Activated CD4-positive, alpha-beta T cell treated with anti-CD3 and anti-CD28 coated beads for 24 hours (primary cell): ENCODE data around the gene PIGQ.

ENCODE experiments used
- DNase-seq, 2 donors: peaks; one replicate each; pipeline ENCODE4 v3.0.0-alpha.2; 2020; ENCODE audit warnings: low read depth in 2 of 2

Gene PIGQ

DNA sequence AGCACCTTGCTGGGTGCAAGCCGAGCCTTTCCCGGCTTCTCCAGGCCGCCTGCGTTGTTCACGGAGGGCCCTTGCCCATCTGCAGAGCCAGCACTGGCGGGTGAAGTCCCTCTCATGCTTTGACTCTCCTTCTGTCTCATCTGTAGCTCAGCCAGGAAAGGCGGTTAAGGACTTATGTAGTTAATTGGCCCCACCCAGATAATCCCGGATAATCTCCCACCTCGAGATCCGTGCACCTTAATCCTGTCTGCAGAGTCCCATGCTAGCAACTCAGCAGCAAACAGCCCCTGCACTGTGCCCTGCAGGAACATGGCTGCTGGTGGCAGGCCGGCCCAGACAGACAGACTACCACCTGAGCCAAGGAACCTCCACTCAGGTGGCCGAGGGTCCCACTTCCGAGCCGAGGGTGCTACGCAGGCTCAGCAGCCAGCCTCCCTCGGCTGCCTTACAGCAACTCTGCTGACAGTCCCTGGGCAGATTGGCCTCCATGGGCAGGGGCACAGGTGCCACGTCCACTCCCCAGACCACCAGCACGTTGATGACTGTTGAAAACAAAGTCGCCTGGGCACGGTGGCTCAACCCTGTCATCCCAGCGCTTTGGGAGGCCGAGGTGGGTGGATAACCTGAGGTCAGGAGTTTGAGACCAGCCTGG, 37.0 kb downstream of the PIGQ start:
- DNase-seq, result no peak

DNA sequence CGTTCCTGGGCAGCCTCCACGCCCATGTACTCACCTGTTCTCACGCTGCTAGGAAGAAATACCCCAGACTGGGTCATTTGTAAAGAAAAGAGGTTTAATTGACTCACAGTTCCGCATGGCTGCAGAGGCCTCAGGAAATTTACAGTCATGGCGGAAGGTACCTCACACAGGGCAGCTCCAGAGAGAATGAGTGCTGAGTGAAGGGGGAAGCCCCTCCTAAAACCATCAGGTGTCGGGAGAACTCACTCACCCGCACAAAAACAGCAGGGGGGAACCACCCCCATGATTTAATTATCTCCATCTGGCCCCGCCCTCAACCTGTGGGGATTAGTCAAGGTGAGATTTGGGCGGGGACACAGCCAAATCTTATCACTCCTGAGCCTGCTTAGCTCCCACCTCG, 38.3 kb downstream of the PIGQ start:
- peak in 1 of 2 donors; percentile 58 for DNase-seq

DNA sequence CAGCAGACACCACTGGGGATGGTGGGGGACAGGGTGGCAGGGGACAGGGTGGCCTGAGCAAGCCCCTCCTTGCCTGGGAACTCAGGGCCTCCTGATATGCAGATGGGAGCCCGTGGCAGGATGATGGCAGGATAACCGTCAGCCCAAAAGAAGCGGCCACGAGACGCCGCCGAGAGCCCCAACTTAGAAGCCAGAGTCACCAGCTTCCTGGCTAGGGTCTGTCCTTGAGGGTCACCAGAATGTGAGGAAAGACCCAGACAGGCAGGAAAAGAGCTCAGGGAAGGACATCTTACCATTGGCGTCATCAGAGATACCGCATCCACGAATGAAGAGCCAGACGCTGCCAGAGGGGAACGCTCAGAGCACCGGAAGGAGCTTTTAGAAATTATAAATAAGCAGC, 39.5 kb downstream of the PIGQ start:
- DNase-seq, result no peak

DNA sequence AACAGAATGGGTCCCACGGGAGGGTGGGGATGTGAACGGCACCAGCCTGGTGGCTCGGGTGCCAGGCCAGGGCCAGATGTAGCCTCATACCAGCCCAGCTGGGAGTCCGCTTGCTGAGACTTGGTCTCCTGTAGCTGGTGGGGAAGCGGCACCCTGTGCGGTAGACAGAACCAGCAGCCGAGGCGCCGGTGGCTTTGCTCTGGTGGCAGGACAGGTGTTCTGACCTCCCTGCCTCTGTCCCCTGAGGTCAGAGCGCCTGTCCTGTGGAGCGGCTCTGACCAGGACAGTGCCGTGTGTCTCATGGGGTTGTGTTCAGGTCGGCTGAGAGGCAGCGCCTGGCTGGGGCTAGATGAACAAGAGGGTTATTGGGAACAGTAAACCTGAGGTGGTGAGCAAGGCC, 40.2 kb downstream of the PIGQ start:
- no peak for DNase-seq

DNA sequence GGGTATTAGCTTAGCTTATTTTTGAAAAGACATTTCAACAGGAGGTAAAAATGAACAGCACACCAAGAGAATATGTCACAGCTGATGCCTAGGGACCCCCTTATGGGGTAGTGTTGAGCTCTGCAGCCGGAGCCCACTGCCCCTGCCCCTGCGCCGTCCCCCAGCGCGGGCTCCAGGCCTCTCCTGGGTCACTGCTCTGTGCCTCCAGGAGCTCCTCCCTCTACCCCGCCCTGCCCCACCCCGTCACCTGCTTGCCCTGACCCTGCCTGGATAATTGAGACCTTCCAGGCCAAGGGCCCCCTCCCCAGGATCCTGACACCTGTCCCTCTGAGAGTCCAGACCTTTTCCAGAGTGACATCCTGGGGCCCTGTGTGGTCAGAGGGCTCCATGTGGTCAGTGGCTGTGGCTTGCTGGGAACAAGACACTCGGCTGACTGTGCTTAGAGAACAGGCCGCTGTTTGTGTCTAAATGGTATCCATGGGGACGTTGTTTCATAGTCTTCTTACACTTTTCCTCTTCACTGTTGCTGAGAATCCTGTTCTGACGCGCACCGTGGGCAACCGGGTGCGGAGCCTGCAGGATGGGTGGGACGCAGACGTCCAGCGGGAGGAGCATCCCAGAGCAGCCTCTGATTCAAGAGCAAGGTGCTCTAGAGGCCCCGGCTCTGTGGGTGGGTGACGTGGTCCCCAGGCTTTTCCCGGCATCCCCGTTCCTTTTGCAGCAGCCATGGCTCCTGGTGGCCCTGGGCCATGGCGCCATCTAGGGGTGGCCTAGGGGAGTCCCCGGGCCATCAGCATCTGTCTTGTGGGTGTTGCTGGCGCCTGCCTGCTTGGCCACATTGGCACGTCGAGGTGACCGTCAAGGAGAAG, 41.0 kb downstream of the PIGQ start:
- DNase-seq, result peak; percentile 46 to 58

DNA sequence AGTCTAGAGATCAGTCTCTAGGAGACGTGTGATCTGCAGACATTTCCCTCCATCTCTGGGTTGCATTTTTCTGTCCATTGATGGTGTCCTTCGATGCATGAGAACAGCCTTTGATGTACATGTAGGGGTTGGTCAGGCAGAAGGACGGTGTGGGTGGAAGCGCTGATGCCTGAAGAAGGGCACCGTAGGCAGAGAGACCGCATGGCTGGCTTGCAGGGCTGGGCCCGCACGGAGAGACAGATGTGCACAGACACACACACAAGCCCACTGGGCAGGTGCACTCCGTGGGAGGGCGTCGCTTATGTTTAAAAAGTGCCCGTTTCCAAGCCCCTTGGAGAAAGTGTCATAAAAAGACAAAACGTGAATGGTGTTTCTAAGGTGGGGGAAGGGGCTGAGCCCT, 45.4 kb downstream of the PIGQ start:
- no peak for DNase-seq

DNA sequence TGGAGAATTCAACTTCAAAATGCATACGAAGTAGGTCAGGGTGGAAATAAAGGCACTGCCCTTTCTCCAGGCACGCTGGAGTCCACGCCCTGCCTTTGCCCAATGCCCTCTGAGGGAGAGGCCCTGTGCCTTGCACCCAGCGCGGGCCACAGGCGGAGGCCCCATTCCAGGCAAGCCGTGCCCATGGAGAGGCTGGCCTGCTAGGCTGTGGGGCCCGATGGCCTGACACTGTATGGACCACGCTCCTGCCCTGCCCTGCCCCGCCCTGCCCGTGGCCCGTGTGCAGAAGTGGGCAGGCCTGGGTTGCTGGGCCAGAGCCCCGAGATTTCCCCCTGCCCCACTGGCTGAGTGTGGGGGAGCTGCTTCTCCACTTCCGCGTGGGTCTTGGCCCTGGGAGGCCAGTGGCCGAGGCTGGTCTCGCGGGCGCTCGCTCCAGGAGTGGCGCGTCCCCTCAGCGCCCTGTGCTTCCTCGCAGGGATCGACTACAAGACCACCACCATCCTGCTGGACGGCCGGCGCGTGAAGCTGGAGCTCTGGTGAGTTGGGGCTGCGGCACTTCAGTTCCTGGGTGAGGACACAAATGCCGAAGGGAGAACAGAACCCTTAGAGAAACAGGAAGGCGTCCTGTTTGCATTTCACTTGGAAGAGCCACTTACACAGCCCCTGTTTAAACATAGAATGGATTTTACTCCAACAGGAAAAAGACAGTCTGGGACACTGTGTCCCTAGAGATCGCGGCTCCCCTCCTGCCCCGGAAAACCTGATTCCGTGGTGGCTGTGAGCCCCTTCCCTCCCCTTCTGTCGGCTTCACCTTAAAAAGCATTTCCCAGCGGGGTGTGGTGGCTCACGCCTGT, 47.2 kb downstream of the PIGQ start:
- no peak for DNase-seq

DNA sequence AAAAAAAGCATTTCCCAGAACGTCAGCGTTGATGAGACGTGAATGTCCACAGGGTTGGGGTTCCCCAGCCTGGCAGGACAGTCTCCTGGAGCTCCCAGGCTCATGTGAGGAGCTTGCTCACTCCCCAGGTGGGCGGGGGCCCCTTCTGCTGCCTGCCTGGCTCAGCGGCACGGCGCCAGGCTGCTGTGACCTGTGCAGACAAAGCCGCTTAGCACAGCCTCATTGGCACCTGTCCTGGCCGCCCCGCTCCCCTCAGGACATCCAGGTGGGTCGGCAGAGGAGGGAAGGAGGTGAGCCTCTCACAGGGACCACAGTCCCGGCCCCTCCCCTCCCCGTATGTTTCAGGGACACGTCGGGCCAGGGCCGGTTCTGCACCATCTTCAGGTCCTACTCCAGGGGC, 48.1 kb downstream of the PIGQ start:
- DNase-seq, result no peak

DNA sequence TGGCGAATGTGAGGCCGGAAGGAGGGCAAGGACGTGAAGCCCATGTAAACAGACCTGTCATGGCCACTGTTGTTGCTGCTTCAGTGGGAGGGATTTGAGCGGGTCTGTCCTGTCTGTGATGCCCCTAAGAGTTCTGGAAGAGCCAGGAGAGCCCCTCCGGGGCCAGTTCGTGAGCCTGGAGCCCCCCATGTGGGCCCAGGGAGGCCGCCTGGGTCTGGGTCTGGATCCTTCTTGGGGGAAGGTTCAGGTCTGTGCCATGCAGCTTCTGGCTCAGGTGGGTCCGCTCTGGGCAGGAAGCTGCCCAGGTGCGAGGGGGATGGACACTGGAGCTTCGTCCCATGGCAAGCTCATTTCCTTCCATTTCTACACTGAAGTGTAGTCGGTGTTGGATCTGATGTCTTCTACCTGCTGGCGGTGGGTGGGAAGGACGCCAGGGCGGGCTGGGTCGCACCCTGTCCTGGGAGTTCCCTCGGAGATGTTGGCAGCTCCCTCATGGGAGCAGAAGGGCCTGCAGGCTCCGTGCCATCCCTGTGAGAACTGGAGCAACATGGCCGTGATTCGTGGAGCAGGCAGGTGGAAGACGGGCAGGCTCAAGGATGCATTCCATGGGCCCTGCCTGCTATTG, 49.8 kb downstream of the PIGQ start:
- no peak for DNase-seq

DNA sequence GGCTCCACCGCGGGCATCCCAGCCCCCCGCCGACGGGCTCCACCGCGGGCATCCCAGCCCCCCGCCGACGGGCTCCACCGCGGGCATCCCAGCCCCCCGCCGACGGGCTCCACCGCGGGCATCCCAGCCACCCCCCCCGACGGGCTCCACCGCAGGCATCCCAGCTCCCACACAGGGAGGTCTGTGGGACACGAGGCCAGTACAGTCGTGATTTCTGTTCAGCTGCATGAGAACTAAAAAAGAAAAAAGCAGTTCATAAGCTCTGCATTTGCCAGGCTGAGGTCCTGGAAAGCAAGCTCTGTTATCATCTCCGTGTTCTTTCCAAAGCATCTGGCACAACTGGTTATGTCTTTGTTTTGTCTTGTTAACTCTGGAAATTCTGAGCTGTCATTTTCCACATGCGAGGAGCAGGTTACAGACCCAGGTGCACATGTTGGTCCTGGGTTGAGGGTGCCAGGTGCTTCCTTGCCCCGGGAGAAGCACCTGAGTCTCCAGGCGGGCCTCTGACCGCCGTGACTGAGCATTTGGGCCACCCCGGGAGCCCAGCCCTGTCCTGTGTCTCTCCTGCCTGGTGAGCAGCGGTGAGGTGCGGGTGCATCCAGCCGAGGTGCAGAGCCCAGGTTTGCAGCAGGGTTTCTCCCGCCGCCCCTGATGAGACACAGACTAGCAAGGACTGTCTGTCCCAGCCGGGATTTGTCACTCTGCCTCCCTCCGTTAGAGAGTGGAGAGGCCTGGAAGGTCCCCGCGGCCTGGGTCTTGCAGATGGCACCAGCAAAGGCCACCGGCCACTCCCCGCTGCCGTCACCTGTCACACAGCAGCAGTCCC, 51.1 kb downstream of the PIGQ start:
- DNase-seq, result no peak

DNA sequence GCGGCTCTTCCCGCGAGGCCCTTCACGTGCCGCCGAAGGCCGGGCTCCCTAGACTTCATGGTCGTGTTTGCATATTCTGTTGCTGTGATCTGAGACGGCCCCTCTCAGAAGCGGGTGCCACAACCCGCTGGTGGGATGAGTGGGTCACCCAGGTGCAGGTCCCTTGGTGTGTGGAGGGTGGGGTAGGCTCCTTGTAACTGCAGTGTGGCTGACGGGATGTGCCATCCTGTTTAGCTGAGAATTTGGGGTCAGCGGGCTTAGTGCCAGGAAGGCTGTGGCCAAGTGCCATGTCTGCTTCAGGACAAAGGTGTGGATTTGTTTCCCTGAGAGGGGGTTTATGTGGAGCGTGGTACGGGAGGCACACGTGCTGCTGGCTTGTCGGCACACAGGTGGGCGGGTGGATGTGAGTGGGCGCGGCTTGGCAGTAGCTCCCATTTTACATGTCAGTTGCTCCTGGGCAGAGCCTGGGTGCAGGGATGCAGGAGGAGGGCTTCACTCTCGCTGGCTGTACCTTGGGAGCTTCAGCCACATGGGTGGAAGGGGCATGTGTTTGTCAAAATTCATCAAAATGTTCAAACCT, 51.8 kb downstream of the PIGQ start:
- DNase-seq, result no peak

DNA sequence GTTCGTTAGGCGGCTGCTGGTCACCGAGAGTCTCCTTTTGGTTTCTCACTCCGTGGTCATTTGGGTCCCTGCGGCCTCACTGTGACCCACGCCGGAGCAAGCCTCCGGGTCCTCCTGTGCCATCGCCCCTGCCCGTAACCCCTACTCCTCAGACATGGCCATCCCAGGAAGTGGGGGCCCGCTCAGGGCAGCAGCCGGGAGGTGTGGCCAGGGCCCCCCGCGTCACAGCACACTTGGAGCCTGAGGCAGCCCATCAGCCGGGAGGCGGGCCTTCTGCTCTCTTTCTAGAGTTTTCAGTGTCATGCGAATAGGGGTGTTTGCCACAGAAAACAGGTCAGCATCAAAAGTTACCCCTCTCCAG, 53.1 kb downstream of the PIGQ start:
- no peak for DNase-seq

DNA sequence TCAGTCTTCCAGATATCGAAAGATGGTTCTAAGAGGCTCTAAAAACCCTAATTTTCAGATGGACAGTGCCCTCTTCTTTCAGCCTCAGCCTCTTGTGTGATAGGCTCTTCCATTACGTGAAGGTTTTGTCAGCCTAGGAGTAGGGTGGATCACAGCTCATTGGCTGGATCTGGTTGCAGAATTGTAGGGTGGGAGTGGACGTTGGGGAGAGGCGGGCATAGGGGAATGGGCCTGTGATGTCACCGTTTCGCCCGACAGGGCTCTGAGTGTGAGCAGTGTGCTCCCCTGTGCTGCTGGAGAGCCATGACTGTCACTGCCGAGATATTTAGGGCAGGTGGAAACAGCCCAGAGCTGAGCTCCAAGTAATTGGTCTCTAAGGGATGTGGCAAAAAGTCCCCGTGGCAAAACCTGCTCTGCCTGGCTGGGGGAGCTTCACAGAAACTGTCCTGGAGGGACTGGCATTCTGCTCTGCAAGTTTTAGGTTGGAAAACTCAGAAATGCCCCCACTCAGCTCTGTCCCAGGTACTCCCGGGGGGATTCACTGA, 54.8 kb downstream of the PIGQ start:
- DNase-seq, result no peak

DNA sequence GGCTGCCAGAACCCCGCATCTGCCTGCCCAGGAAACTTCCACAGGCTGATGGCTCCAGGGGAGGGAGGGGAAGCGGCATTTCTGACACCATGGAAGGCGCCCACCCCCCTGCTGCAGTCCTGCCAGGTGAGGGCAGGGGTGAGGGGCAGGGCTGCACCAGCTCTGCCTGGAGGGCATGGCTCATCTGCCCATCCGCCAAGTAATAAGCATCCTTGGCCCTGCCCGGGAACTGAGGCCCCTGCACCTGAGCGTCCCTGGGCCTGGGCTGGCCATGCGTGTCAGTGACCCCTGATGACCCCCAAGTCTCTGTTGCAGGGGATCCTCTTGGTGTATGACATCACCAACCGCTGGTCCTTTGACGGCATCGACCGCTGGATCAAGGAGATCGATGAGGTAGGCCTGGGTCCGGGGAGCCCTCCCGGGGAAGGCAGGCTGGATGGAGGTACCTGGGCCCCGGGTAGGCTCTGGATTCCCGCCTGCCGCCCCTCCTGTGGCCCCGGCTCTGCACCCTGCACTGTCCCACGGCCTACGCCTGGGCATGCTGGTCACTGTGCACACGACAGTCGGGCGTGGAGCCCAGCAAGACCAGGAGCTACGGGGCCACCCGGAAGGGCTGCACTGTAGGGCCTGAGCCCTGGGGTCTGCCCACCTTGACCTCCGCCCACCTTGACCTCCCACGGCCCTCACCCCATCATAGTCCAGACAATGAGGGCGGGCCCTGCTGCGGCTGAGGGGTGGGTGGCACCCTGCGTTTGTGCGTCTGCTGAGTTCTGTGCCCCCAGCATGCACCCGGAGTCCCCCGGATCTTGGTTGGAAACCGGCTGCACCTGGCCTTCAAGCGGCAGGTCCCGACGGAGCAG, 55.6 kb downstream of the PIGQ start:
- DNase-seq, result no peak

DNA sequence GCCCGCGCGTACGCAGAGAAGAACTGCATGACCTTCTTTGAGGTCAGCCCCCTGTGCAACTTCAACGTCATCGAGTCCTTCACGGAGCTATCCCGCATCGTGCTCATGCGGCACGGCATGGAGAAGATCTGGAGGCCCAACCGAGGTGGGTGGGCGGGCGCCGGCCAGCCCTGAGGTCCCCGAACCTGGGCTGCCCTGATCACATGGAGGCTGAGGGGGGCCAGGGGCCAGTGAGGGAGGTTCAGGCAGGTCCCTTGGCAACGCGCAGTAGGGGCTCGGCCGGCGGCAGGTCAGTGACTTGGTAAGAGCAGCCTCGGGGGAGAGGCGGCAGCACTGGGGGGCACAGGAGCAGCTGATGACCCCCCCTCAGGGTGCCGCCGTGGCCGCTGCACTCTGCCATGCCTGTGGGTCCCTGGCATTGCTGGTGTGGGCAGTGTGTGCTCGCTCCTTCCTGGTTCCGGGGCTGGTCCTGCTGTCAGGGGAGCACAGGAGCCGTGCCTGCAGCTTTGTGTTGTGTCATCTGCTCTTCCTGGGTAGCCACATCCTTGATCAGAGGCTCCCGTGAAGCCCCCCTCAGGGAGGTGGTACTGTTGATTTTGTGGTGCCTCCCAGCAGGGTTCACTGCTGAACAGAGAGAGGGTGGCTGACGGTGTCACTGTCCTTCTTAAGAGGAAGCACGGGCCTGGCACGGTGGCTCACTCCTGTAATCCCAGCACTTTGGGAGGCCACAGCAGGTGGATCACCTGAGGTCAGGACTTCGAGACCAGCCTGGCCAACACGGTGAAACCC, 56.4 kb downstream of the PIGQ start:
- no peak for DNase-seq

DNA sequence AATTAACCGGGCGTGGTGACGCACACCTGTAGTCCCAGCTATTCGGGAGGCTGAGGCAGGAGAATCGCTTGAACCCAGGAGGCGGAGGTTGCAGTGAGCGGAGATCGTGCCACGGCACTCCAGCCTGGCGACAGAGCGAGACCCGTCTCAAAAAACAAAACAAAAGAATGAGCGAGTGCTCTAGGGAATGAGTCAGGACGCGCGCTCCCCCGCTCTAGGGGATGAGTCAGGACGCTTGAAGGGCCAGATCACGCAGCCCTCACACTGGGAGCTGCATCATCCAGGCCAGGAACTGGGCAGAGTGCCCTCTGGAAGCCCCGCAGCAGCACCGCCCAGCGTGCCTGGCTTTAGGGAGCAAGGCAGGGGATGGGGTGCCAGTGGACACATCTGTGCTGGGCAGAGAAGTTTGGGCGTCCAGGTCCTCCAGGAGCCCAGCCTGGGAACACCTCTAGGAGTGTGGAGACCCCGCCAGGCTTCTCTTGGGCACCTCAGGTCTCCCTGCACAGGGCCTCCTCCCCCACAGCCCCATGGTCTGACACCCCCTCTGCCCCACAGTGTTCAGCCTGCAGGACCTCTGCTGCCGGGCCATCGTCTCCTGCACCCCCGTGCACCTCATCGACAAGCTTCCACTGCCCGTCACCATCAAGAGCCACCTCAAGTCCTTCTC, 57.2 kb downstream of the PIGQ start:
- DNase-seq, result no peak

DNA sequence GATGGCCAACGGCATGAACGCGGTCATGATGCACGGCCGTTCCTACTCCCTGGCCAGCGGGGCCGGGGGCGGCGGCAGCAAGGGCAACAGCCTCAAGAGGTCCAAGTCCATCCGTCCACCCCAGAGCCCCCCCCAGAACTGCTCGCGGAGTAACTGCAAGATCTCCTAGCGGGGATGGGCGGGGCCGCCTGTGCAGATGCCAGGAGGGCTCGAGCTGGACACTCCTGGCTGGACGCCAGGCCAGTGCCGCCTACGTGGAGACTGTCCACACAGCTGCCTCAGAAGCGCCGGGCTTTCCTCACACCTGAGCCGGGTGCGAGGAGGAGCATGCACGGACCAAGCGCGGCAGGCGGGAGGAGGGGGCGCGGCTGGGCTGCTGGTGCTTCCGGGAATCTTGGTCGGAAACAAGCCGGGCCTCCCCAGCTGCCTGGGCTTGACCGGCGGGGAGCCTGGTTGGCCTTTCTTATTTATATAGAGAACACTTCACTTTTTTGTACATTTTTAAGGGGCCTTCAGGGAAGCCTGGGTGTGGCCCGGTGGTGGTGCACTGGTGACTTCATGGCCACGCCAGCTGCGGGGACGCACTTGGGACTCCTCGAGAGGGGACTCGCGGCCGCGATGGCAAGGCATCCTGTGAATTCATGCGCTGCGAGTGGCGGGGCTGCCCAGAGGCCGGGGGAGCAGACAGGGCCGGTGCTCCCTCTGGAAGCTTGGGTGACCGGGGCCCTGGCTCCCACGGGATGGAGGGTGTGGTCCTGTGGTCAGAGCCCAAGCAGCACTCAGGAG, 57.9 kb downstream of the PIGQ start:
- no peak for DNase-seq
